GM04503 (cell line): ENCODE results near the gene PAX8.
"Not testable (repeated sequence)": the region's sequence is repeated elsewhere in the genome, so short reads cannot be mapped to it uniquely, and the experiment has no call there.

Experiments
- DNase-seq: peaks from one replicate; pipeline ENCODE4 v3.0.0-alpha.2; 2012; ENCODE audit warnings: low read depth

Gene PAX8

DNA sequence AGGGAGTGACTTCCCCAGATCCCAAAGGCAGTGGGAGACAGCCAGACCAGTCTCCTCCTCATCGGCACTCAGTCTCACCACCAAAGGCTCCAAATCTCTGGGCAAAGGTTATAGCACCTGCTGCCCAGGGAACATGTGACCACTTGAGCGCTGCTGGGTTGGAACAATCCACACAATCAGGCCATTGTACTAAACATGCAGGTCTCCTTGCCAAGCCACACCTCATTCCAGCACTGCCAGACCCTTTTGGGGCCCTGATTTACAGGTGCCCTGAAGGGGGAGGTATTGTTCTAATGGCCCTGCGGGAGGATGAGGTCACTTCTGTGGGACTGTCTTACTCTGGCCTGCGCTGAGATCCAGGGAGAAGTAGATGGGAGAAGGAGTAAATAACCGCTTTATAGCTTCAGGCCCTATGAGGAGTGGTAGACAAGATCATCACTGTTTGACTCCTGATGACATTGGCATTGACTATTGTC is 10.0 kb upstream of the PAX8 start:
- not testable (repeated sequence) for DNase-seq

DNA sequence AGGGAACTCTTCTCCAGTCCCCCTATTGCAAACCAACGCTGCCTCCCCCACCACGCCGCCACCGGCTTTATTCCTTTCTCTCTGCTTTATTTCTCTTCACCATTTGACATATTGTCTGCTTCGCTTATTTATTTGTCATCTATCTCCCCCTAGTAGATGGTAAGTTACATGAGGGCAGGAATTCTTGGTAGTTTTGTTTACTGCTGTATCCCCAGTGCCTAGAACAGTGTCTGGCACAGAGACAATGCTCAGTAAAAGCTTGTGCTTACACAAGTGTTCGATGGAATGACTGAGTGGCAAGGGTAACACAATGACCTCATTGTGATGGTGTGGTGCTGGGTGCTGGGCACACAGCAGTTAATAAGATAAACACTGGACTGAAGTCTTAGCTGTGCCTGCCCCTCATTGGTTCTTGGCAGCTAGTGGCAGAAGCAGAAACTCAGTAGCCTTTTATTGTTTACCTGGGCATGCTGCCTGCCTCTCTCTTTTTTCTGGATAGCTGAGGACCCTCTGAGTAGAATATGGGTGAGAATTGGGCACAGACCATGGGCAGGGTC is 9.5 kb upstream of the PAX8 start:
- not testable (repeated sequence) for DNase-seq

DNA sequence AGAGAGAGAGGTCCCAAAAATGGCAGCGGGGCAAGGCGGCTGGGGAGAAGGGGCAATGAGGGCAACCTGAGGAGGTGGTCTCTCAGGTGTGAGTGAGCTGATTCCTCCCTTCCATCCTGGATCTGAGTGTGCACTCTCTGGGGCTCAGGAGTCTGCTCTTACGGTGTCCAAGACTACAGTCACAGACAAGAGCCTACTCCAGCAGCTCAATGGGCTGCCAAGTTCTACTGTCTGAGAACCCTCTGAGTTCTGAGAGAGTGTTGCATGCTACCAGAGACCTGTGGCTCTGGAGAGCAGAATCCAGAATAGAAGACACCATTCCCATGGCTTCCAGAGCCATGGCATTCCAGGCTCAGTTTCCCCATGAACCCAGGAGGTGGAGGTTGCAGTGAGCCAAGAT is 7.1 kb upstream of the PAX8 start:
- DNase-seq: no peak

DNA sequence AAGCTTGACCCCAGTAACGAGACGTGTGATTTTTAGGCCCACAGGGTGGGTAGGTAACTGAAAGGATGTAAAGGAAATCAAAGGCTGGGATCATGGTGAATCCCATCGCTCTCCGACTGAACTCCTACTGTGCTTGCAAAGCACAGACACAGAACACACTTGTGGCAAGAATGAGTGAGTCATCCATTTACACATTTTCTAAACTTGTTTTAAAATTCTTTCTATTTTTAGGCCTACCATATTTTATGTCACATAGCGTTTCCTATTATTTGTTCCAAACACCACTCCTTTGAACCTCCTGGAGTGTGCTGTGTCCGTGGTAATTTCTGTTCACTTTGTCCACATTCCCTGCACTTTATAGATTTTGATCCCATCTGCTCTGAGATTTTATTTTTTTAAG is 6.3 kb upstream of the PAX8 start:
- peak; percentile 11 for DNase-seq

DNA sequence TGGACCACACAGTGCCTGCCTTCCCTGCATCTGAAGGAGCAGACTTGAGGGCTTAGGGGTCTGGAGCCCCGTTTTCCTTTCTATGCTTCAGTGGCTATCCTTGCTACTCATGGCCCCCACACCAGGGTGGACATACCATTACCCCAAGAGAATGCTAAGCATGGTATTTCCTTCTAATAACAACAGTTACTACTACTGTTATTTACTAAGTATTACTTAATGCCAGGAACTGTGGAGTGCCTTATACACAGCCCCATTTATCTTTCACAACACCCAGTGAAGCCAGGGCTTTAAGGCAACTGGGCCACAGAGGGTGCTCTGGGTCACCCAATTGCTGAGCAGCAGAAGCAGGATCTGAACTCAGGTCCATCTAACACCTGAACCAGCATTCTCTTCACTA is 5.8 kb upstream of the PAX8 start:
- no peak for DNase-seq

DNA sequence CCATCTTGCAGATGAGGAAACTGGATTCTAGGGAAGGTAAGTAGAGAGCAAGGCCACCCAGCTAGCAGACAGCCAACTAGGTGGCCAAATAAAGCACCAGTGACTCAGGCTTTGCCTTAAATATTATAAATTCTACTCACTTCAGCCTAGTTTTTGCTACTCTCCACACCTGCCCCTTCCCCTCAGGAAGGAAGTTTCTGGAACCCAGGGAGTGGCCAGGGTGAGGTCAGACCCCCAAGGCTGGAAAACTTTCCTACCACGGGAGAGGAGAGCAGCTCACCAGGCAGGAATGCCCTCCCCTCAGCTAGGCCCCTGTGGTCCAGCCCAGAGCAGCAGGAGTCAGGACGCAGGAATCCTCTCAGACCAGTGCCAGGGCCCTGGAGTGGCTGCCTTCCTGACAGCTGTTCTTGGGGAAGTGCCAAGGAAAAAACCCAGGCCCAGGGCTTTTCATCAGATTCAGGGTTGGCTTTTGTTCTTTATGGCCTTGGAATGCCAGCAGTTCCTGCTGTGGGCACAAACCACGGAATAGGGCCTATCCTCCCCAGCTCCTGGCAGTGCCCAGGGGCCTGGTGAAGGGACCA is 5.1 kb upstream of the PAX8 start:
- peak; percentile 74 for DNase-seq

DNA sequence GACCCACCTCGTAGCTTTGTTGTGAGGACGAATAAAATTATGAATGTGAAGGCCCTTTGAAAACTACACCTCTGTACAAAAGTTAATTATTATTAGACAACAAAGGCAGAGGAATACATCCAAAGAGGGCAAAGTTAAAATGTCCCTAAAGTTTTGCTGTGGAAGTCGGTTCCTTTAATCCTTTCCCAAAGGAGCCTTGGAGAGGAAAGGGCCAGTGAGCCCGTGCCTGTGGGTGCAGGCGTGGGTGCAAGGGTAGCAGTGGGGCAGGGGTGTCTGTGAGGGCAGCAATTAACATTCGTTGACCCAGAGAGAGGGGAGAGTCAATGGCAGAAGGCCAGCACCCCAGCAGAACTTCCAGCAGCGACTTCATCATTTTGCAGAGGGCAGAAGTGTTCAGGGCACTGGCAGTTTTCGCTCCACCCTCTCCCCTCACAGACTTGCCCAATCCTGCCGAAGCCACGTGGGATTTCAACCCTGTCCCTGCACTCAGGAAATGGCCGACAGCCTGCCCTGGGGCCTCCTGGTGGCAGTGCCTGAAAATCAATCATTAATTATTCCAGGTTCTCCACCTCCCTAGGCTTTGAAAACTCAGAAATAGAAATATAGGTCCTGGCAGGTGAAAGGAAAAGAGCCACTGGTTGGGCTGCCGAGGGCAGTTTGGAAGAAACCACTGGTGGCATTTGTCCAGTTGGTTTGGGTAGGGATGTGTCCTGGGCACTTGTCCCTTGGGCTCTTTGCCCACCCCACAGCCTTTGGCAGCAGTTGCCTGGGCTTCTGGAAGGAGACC is 4.2 kb upstream of the PAX8 start:
- DNase-seq: no peak

DNA sequence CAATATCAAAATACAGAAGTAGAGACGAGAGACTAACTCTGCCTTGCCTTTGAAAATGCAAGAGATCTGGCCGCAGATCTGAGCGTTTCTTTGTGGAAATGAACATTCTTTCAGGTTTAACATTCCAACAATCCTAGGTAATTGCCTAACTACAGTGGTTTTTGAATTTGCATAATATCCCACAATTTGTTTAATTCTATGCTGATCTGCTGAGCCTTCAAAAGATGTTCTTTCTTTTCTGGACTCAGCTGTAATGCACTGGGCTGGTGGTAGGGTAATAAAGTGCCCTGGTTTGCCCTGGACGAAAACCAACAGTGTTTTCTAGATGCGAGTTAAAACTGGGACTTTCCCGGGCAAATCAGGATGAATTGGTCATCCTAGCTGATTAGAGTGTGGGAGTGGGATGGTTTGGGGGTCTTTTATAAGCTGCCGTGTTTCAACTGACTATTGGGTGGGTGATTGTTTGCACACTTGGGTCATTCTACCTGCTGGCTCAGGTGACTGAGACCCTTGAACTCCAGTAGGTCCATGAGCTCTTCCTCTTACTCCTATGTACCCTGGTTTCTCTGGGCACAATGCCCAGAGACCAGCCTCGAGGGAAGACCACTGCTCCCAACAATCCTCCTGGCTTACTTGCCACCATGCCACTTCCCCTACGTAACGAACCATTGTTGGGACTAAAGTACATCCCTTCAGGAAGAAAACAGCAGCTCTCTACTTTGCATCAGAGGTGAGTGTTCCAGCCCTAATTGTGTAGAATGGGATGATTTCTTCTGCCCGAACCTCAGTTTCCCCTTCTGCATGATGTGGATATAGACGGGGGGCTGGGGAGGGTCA is 3.4 kb upstream of the PAX8 start:
- DNase-seq: no peak

DNA sequence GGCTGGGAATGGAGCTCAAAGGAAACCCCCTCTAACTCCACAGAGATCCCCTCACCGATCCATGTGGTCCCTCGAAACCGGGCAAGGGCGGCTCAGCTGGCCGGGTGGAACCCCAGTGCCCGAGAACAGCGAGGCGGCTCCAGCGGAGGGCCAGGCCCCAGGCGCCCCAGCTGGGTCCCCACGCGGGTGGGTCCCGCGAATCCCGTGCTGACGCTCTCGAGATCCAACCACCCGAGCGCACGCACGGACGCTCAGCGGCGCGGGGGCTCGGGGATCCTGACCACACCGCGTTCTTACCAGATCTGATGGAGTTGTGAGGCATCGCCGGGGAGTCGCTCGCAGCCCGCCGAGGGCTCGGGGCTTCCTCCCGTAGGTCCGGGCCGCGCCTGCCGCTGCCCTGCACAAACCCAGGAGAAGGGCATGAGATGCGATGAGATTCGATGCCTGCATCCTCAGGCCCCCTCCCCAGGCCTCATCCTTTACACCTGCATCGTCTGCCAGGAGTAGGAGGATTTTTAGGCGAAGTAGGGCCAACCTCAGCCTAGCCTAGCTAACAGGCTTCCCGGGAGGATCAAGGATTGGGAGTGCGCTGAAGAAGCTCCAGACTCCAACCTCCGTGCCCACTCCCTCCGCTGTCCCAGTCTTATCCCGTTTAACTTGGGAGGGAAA is 514 bp downstream of the PAX8 start:
- DNase-seq: no peak

DNA sequence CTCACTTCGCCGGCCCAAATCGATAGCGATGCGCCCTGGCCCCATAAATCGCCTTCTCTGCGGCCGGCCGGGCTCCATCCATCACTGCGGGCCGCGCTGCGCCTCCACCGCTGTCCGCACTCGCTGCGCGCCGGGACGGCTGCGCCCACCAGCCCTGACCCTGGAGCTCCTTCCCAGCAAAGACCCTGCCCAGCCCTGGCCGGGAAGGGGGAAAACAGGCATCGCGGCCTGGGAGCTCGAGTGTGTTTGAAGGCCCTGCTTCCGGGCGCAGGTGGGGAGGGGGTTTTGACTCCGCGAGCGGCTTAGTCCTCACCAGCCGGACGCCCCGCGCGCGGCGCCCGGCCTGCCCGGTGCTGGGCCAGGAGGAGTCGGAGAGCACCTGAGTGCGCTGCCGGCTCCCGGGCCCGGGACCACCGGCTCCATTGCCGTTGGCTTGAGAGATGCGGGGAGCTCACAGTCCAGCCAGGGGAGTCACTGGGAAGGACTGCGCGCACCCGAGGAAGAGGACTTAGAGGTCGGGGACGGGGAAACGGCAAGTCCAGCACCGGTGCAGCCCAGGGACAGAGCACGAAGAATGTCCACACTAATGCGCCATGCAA is 1.1 kb downstream of the PAX8 start:
- no peak for DNase-seq

DNA sequence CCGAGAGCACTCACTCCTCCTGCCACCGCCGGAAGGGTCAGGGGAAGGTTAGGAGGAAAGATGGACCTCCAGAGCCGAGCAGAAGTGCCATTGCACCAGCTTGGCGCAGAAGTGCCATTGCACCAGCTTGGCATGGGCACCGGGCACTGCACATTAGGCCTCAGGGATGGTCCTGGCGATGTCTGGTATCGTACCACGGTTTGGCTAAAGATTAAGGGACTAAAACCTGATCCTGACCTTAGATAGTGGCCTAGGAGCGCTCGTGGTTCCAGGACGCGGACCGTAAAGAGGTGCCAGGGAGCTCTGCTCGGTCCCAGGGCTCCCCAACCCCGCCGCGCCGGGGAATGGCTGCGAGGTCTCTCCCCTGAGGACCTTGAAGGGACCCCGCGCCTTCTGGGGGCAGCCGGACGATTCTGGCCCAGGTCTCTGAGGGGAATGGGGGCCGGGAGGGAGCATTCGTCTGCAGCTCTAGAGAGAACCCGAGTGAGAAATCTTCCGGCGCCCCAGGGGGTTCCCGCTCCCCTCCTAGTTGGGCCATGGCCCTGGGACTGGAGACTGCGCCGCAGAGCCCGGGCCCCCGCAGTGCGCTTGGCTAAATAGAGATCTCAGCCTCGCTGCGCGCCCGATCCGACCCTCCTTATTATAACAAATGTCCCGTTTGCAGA is 1.8 kb downstream of the PAX8 start:
- no peak for DNase-seq

DNA sequence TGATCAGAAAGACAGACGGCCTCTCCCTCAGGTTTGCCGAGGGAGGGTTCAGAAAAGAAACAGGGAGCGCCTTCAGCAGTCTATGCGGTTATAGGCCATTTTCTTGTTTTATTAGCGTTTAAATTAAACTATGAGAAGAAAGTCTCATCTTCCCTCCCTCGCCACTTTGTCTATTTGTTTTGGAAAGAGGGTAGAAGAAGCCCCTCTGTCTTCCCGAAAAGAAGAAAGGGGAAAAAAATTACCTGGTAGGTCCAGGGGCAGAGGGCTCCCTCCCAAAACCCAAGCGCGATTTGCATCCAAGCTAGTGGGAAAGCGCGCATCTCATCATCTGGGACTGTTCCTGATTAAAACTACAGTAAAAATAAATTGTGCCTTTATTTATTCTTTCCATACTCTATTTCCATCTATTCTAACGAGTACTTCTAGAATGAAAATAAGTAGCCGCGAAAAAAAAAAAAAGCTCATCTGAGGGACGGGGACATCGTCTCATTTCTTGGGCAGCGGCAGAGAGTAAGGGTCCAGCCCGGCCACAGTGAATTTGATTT is 2.4 kb downstream of the PAX8 start:
- no peak for DNase-seq

DNA sequence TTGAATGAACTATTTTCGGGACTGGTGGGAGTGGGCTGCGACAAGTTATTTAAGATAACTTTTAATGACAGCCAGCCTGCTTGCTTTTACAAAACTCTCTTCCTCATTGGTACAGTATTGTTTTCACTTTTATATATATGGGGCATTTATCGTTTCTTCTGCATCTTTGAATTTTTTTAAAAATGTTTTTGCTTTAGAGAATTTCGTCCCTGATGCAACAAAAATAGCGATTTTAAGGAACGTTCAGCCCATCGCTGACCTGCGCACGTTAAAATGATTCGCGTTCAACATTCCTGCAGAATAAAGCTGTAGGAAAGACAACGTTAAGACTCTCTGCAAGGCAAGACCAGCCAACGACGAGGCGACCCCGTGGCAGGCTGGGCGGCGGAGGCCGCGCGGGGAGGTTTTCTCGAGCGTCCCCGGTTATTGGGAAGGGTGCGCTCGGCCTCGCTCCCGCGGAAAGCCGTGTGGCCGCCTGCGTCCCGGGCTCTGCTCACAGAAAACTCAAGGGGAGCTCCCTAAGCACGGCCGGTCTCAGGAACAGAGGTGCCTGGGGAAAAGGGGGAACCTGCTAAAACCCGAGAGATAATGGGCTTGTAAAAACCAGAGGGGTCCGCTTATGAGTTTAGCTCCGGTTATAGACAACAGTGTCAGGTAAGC is 3.0 kb downstream of the PAX8 start:
- DNase-seq: no peak

DNA sequence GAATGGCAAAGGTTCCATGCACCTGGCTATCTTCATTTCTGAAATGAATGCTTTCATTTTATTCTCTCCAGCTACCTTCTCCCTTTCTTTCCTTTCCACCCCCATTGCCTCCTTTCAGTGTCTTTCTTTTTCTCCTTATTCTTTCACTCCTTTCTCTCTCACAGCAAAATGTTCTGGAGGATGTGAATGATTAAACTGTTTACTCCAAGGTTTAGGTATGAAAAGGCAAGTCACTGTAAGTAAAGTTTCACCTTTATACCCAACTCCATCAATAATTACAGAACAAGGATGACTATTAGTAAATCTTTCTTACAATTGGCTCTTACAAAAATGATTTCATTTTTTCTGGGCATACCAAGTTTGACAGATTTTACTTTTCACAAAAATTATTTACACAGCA is 4.3 kb downstream of the PAX8 start:
- no peak for DNase-seq

DNA sequence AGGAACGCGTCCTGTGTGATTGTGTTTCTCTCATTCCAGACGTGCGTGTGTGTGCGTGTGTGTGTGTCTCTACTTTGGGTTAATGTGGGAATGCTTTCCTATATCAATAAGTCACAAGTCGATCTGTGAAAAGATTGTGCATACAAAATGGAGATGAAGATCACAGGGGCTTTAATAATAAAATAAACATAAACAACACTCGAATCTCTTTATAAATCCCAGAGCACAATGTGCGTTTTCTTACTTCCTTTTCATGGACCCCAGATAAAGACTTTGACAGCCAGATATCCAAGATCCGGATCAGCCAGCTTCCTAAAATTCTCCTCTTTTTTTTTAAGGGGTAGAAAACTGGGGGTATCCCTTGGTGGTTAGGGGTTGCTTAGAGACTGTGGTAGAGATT is 4.7 kb downstream of the PAX8 start:
- DNase-seq: no peak

DNA sequence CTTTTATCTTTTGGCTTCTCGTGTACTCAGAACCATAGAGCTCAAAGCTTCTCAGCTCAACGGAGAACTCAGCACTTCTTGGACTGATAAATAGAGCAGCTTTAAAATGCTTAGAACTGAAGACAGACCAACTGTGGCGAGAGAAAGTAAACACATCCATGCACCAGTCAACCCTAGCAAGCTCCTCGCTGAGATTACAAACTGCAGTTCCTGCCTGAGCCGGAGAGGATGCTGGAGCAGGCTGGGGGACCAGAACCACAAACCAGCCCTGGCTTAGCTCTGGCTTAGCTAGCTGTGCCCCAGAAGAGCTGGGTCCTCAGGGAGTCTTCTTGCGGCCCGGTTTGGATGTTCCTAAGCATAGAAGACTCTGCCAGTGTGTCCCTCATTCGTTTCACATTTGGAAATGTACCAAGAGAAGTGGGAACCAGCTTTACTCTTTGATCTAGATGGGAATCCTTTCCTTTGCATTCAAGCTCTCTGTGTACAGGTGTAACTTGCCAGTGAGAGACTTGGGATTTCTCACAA is 5.6 kb downstream of the PAX8 start:
- DNase-seq: no peak

DNA sequence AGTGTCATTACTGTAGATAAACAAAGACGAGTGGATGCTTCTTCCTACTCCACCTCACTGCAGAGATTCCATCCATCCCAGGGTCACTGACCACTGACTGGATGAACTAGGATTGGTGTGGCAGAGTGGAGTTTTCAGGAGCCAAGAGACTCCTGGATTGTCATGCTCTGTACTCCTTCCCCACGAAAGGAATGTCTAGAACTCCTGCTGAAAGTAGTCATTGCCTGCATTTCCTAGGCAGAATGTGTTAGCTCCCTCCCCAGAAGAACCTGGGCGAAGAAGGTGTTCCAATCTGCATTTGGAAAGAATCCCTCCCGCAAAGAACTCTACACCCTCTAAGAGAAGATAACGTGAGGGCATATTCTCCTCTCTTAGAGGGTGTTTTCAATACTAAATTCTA is 6.2 kb downstream of the PAX8 start:
- no peak for DNase-seq

DNA sequence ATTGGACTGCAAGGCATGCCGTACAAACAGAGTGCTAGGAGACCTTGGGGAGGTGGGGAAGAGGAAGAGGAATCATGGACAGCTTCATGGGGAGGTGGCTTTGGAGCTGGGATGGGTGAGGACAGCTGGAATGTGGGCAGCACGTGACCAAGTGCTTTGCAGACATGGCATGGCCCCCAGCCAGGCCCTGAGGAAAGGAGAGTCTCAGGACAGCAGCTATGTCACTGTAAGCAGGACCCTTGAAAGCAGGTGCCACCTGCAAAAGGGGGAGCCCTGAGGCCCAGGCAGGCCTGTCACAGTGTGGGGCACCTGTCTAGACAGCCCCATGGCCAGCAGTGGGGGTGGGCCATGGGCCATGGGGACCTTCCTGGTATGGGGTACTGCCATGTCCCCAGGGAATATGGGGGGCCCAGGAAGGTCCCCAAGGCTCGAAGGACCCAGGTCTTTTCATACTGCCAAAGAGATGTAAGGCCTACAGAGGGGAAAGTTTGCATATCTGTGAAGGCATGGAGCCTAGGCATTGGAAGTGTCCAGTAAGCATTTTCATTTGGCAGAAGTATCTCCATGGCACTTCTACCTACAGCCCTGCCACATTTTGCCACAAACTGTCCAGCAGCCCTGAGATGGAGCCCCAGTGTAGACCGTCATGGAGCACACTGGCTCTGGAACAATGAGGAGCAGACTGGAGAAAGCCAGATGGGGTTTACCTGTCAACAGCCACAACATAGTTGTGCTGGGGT is 9.9 kb downstream of the PAX8 start:
- DNase-seq: no peak

DNA sequence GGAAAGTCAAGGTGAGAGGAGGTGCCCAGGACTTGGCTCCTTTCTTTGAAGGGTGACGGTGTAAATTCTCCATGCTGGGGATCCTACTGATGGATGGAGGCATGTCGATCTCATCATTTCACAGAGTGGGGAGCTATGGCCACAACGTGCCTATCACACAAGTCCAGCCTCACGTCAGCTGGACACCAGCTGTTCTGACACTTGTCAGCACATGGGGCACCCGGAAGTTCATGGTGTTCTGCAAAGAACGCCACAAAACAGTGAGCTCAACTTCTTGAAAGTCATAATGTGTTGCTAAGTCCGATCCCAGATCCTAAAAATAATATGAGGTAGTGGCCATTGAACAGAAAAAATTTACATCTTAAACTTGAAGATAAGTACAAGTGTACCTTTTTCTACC is 12.3 kb downstream of the PAX8 start:
- no peak for DNase-seq
